ENCODE measurements around the gene IZUMO1.
"Not testable (repeated sequence)": the region's sequence is repeated elsewhere in the genome, so short reads cannot be mapped to it uniquely, and the experiment has no call there.

The IZUMO1 gene

GRCh38 chr19:48693629-48694028 is 53.1 kb downstream of the IZUMO1 start:
- not testable (repeated sequence) for H3K27ac ChIP-seq (ENCODE audit: insufficient read depth, low read length, poor library complexity, severe bottlenecking); H3K9me3 ChIP-seq (ENCODE audit: control insufficient read depth, low read length); H3K4me3 ChIP-seq (ENCODE audit: insufficient read depth, low read depth, low read length, poor library complexity, severe bottlenecking); H3K27me3 ChIP-seq (replicated peaks; ENCODE audit: control insufficient read depth, insufficient read depth, low read length, poor library complexity, severe bottlenecking); DNase-seq; H3K36me3 ChIP-seq (ENCODE audit: control insufficient read depth, insufficient read depth, low read length); H3K4me1 ChIP-seq (ENCODE audit: control insufficient read depth, insufficient read depth, low read length, poor library complexity, severe bottlenecking)
